ENCODE results near the gene NCKAP1.
"Not testable (repeated sequence)": the region's sequence is repeated elsewhere in the genome, so short reads cannot be mapped to it uniquely, and the experiment has no call there.

Gene NCKAP1

DNA sequence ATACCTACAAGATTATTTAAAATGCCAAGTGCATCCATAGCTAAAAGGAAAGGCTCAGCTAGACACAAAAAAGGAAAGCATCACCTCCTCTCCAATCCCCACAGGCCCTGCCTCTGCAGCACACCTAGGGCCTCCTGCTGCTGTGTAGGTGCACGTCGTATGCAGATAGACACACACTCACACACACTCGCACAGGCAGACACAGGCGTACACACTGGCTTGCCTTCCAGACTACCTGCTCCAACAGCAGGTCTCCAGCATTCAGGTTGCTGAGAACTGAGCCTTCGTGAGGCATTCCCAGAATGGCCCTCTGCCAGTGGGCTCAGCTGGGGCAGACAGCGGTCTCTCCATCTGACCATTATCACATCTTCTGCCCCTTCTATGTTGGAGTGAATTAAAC is 136.5 kb downstream of the NCKAP1 start:
- no peak for DNase-seq (ENCODE audit: low read depth)
- no peak overlapping the region for H3K4me3 ChIP-seq (ENCODE audit: low read depth, low read length)
- no peak for TF ChIP-seq CTCF (IDR thresholded peaks at IDR 0.05; ENCODE audit: control insufficient read depth, extremely low read depth, insufficient read depth)

GRCh38 chr2:182898718-182899117 is 139.5 kb downstream of the NCKAP1 start:
- no peak for TF ChIP-seq CTCF (IDR thresholded peaks at IDR 0.05; ENCODE audit: control insufficient read depth, extremely low read depth, insufficient read depth)
- no peak for DNase-seq (ENCODE audit: low read depth)

GRCh38 chr2:182897137-182897536 is 141.1 kb downstream of the NCKAP1 start:
- TF ChIP-seq CTCF (IDR thresholded peaks at IDR 0.05; ENCODE audit: control insufficient read depth, extremely low read depth, insufficient read depth): no peak
- H3K4me3 ChIP-seq (ENCODE audit: low read depth, low read length): no peak overlapping the region
- DNase-seq (ENCODE audit: low read depth): no peak

More at GRCh38 chr2:182898718-182899117, 139.5 kb downstream of the NCKAP1 start:
- no peak overlapping the region for H3K4me3 ChIP-seq (ENCODE audit: low read depth, low read length)

- TF ChIP-seq CTCF (IDR thresholded peaks at IDR 0.05; ENCODE audit: control insufficient read depth, extremely low read depth, insufficient read depth): no peak
- no peak overlapping the region for H3K4me3 ChIP-seq (ENCODE audit: low read depth, low read length)
- DNase-seq (ENCODE audit: low read depth): no peak
These were observed 142.5 kb downstream of the NCKAP1 start for GRCh38 chr2:182895798-182896197.

GRCh38 chr2:182895169-182895568 is 143.1 kb downstream of the NCKAP1 start:
- no peak overlapping the region for H3K4me3 ChIP-seq (ENCODE audit: low read depth, low read length)
- TF ChIP-seq CTCF (IDR thresholded peaks at IDR 0.05; ENCODE audit: control insufficient read depth, extremely low read depth, insufficient read depth): no peak
- DNase-seq (ENCODE audit: low read depth): no peak

- no peak overlapping the region for H3K4me3 ChIP-seq (ENCODE audit: low read depth, low read length)
- DNase-seq (ENCODE audit: low read depth): no peak
- no peak for TF ChIP-seq CTCF (IDR thresholded peaks at IDR 0.05; ENCODE audit: control insufficient read depth, extremely low read depth, insufficient read depth)
These were observed 144.1 kb downstream of the NCKAP1 start for GRCh38 chr2:182894174-182894573.

GRCh38 chr2:182893666-182894065 is 144.6 kb downstream of the NCKAP1 start:
- no peak overlapping the region for H3K4me3 ChIP-seq (ENCODE audit: low read depth, low read length)
- no peak for DNase-seq (ENCODE audit: low read depth)
- no peak for TF ChIP-seq CTCF (IDR thresholded peaks at IDR 0.05; ENCODE audit: control insufficient read depth, extremely low read depth, insufficient read depth)

DNA sequence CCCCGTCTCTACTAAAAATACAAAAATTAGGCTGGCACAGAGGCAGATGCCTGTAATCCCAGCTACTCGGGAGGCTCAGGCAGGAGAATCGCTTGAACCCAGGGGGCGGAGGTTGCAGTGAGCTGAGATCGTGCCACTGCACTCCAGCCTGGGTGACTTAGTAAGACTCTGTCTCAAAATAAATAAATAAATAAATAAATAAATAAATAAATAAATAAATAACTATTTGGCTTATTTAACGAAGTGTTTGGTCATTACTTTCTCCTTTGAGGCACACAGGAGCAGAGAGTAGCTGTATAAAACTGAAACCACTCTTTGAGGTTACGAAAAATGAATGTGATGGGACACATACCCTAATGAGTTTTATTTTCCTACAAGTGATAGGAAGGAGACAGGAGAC is 145.2 kb downstream of the NCKAP1 start:
- not testable (repeated sequence) for DNase-seq (ENCODE audit: low read depth); H3K4me3 ChIP-seq (ENCODE audit: low read depth, low read length)
